ENCODE data around the gene NFIA. TPM values are rescaled to one million over a fixed set of nuclear protein-coding genes. Genes with fewer than 3 reads are reported as not detected.

The NFIA gene
- total and polyA plus RNA-seq, 10 of the 15 experiments (the other 5 are each of a cell fraction or from before 2014, with no cell fraction given): 0.10 to 0.16 TPM; not detected in 8

GRCh38 chr1:61098906-61099437 lies 16.6 kb downstream of the NFIA start:
- no peak for FAIRE-seq
- DNase-seq (ENCODE audit: low read depth, low spot score): no peak
- Histone ChIP-seq H4K20me1 (ENCODE audit: control insufficient read depth, insufficient read depth) (no peaks in the 10 kb centered on the region), H3K27me3 (replicated peaks in 1 of 2; ENCODE audit: control insufficient read depth in 2 of 2, insufficient read depth in 2 of 2, low read length in 1 of 2) (no peaks in the 10 kb centered on the region), H3K27ac (ENCODE audit: control insufficient read depth, insufficient read depth) (no peak overlapping the region), H3K36me3 (ENCODE audit: control insufficient read depth in 2 of 2, insufficient read depth in 2 of 2, low read length in 1 of 2) (no peaks in the 10 kb centered on the region), H2AFZ (ENCODE audit: control insufficient read depth, low read depth, low read length) (no peak overlapping the region), H3K9me3 (replicated peaks; ENCODE audit: control insufficient read depth, insufficient read depth, low read length) (no peaks in the 10 kb centered on the region), H3K4me3 (no peak overlapping the region), H3K9ac (ENCODE audit: control insufficient read depth, insufficient read depth, low read length) (no peak overlapping the region), H3K79me2 (ENCODE audit: control insufficient read depth, insufficient read depth, low read length) (no peaks in the 10 kb centered on the region), H3K4me1 (ENCODE audit: control insufficient read depth, insufficient read depth, low read length) (no peaks in the 10 kb centered on the region), H3K4me2 (ENCODE audit: control insufficient read depth, insufficient read depth) (no peak overlapping the region)
- 27% methylated on average over 4 of the region's 4 CpGs for WGBS (ENCODE audit: insufficient coverage, insufficient replicate concordance, low lambda C conversion rate, missing lambda C conversion rate)
- no TSS peak for BruUV-seq (replicated peaks)
- TF ChIP-seq TCF3 (IDR thresholded peaks at IDR 0.05; ENCODE audit: borderline replicate concordance, insufficient read depth, low read depth, low read length) (no peak), USF1 (IDR thresholded peaks at IDR 0.05; ENCODE audit: borderline replicate concordance, extremely low read length, insufficient read depth, low read depth, low read length) (no peak), GATAD2B (conservative IDR thresholded peaks at IDR 0.05; ENCODE audit: low read depth) (no peak), SKIL (IDR thresholded peaks at IDR 0.05; ENCODE audit: low read depth, poor library complexity, severe bottlenecking) (no peak), ATF2 (IDR thresholded peaks at IDR 0.05; ENCODE audit: low read length) (no peak), ZNF217 (IDR thresholded peaks at IDR 0.05) (no peak), RBBP5 (conservative IDR thresholded peaks at IDR 0.05) (no peak), EED (IDR thresholded peaks at IDR 0.05; ENCODE audit: low read depth) (no peak), EZH2 (IDR thresholded peaks at IDR 0.05; ENCODE audit: borderline replicate concordance, control insufficient read depth, low read depth, low read length) (no peak), SRF (IDR thresholded peaks at IDR 0.05; ENCODE audit: low read depth in 2 of 2, low read length in 2 of 2) (no peak), MAX (IDR thresholded peaks at IDR 0.05; ENCODE audit: low read depth, low read length) (no peak), TCF7 (IDR thresholded peaks at IDR 0.05; ENCODE audit: borderline replicate concordance) (no peak), ZSCAN29 (IDR thresholded peaks at IDR 0.05) (no peak)
- CTCF ChIA-PET: no interaction called here
- RAD21 ChIA-PET (ENCODE audit: unreplicated experiment): no interaction called here
- in situ Hi-C loops (cut with MboI): no loop called here
- SMC1A ChIA-PET (ENCODE audit: uncharacterized antibody, unreplicated experiment): no interaction called here
- POLR2A ChIA-PET: no interaction called here
- intact Hi-C loops (cut with micrococcal nuclease; ENCODE audit: unreplicated experiment): no loop called here
- no peak for ATAC-seq

Measured in GM12878 (cell line).